Astrocyte of the spinal cord (primary cell): ENCODE data around the gene ENO2.

Source experiments
- DNase-seq: peaks from one replicate; pipeline ENCODE4 v3.0.0; 2011; ENCODE audit warnings: low read depth, low spot score
- H3K4me3 ChIP-seq: 2 replicates; pipeline ENCODE4 v1.5.1; 2011; ENCODE audit warnings: low read depth, mild to moderate bottlenecking, low read length, moderate library complexity
- in situ Hi-C: cut with HindIII; loops from 2 replicates; pipeline ENCODE4 v1.10.0; 2017; ENCODE audit warnings: low sequenced_read_pairs
- TF ChIP-seq, protein P1 (sequence below): IDR thresholded peaks from 2 replicates; pipeline ENCODE4 v1.5.1; 2012; ENCODE audit warnings: low read depth, mild to moderate bottlenecking, low read length, inconsistent platforms

The ENO2 gene

DNA sequence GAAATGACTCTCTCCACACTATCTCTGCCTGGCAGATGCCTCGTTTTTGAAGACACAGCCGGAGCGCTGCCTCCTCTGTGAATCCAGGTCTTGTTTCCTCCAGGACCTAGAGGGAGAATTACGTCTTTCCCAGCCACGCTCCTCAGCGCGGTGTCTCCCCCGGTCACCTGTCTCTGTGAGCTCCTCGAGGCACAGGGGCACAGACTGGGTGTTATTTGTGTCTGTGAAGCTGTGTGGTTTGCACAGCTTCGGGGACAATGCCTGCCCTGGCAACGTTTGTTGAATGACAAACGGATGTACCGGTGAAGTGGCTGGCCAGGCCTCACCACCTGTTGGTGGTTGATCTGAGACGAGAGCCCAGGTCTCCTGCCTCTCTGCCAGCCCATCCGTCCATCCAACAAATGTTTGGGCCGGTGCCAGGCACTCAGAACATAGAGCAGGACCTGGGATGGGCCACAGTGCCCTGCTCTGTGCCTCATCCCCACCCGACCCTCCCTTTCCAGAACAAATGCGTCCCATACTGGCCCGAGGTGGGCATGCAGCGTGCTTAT lies 42.8 kb downstream of the ENO2 start:
- no peak overlapping the region for H3K4me3 ChIP-seq
- no peak for DNase-seq
- TF ChIP-seq, protein P1, sequence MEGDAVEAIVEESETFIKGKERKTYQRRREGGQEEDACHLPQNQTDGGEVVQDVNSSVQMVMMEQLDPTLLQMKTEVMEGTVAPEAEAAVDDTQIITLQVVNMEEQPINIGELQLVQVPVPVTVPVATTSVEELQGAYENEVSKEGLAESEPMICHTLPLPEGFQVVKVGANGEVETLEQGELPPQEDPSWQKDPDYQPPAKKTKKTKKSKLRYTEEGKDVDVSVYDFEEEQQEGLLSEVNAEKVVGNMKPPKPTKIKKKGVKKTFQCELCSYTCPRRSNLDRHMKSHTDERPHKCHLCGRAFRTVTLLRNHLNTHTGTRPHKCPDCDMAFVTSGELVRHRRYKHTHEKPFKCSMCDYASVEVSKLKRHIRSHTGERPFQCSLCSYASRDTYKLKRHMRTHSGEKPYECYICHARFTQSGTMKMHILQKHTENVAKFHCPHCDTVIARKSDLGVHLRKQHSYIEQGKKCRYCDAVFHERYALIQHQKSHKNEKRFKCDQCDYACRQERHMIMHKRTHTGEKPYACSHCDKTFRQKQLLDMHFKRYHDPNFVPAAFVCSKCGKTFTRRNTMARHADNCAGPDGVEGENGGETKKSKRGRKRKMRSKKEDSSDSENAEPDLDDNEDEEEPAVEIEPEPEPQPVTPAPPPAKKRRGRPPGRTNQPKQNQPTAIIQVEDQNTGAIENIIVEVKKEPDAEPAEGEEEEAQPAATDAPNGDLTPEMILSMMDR: no peak
- in situ Hi-C loops: no loop called here

DNA sequence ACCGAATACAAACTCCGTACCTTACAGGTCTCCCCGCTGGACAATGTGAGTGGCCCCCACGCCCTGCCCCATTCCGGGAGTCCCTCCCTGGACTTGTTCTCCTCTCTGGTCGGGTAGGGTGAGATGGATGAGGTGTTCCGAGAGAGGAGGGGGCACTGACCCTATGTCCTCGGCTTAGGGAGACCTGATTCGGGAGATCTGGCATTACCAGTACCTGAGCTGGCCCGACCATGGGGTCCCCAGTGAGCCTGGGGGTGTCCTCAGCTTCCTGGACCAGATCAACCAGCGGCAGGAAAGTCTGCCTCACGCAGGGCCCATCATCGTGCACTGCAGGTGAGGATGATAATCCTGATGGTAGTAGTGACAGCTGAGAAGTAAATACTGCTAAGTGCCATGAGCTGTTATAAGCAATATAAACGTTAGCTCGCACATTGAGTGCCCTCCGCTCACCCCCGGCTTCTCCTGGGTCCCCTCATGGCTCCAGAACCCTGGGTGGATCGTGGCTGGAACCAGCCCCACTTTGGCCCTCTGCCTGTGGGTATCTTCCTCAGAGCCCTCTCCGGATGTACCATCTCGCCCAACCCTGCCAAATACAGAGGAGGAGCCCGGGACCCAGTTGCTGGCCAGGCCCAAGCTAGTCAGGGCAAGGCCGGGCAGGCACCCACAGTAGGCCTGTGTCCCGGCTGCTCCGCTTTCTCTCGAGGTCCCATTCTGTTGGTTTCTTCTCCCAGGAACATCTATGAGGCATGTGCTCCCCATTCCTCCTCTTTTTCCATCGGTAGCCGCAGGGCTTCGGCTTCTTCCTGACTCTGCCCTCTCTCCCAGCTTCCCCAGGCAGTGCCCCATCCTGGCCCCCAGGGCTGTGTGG lies 43.6 kb downstream of the ENO2 start:
- in situ Hi-C loops: no loop called here
- DNase-seq: no peak
- TF ChIP-seq, protein P1: no peak
- no peak overlapping the region for H3K4me3 ChIP-seq

DNA sequence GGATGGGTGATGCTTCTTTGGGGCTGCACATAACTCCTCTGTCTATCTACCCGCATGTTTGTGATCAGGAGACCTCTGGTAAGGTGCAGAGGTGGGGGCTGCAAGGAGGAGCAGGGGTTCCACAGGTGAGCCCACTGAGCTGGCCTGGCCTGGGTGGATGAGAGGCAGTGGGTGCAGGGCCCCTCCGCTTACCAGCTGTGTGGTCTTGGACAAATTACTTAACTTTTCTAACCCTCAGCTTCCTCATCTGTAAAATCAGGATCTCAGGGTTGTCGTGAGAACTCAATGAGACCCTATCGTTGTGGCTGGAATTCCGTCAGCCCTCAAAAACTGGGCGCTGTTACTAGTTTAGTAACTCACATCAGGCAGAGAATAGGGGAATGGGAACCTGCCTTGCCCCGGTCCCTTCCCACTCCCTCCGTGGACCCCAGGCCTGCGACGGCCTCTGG lies 44.3 kb downstream of the ENO2 start:
- in situ Hi-C loops: no loop called here
- TF ChIP-seq, protein P1: no peak
- no peak overlapping the region for H3K4me3 ChIP-seq

DNA sequence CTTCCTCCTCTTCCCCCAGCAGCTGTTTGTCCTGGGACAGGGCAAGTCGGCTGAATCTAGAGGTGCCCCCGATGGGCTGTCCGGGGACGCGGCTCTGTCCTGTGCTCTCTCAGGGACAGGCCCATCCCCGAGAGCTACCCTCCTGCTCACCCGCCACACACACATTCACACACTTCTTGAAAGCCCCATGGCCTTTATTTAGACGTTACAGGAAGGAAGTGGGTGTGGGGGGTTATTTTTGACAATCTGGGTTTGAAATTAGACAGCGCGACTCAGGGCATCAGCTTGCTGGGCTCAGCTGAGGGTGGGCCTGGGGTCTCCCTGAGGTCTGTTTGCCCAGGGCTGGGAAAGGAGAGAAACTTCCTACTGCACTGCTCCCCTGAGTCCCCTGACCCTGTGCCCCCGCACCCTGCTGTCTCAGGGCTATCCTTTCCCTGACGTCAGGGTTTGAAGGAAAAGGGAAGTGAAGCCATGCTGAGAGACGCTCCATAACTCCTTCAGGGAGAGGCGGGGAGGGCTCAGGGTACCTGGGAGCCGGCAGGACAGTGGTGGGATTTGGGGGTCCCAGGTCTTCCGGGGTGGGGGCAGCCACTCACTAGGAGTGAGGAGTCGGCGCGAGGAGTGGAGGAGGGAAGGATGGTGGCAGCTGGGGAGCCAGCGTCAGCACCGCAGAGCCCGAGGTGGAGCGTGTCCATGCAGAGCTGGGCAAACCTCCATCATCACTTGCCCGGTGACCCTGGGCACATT lies 44.9 kb downstream of the ENO2 start:
- no peak overlapping the region for H3K4me3 ChIP-seq
- no peak for DNase-seq
- TF ChIP-seq, protein P1: no peak
- in situ Hi-C loops: no loop called here

More for the DNA sequence above, 44.3 kb downstream of the ENO2 start:
- DNase-seq: no peak

DNA sequence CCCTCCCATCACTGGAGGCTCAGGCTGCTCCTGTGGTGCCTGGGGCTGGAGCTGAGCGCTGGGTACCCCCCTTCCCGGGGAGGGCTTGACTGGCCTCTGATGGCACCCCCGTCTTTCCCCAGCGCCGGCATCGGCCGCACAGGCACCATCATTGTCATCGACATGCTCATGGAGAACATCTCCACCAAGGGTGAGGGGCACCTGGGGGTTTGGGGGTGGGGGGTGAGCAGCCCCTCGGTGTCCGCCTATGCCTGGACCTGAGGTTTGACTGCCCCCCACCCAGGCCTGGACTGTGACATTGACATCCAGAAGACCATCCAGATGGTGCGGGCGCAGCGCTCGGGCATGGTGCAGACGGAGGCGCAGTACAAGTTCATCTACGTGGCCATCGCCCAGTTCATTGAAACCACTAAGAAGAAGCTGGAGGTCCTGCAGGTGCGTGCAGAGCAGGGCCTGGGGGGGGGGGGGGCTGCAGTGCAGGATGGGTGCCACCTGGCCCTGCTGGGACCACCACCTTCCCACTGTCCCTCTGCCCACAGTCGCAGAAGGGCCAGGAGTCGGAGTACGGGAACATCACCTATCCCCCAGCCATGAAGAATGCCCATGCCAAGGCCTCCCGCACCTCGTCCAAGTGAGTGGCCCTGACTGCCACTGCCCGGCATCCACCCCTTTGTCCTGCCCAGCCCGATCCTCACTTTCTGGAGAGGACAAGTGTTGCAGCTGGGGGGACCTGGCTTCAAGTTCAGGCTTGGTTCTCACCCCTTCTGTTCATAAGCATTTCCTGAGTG lies 45.6 kb downstream of the ENO2 start:
- H3K4me3 ChIP-seq: no peak overlapping the region
- no peak for DNase-seq
- TF ChIP-seq, protein P1: no peak
- in situ Hi-C loops: no loop called here
